ENCODE results near the gene ZNF267. TPM values are rescaled to one million over a fixed set of nuclear protein-coding genes. Genes with fewer than 3 reads are reported as not detected.
A peak's percentile ranks its signal among the peaks of the same experiment; 100 is the strongest.
"Not testable (repeated sequence)": the region's sequence is repeated elsewhere in the genome, so short reads cannot be mapped to it uniquely, and the experiment has no call there.

ZNF267 gene
- total RNA-seq, 1 donor from 2014 or later: 14.0 TPM

DNA sequence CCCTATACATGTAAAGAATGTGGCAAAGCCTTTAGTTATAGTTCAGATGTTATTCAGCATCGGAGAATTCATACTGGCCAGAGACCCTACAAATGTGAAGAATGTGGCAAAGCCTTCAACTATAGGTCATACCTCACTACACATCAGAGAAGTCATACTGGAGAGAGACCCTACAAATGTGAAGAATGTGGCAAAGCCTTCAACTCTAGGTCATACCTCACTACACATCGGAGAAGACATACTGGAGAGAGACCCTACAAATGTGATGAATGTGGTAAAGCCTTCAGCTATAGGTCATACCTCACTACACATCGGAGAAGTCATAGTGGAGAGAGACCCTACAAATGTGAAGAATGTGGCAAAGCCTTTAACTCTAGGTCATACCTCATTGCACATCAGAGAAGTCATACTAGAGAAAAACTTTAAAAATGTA is 42.5 kb downstream of the ZNF267 start:
- H3K27me3 ChIP-seq (ENCODE audit: control insufficient read depth, insufficient read depth, low read length): no peaks in the 10 kb centered on the region
- FAIRE-seq: no peak
- no peak overlapping the region for H3K4me3 ChIP-seq (ENCODE audit: low read depth, low read length)
- TF ChIP-seq, protein P1, sequence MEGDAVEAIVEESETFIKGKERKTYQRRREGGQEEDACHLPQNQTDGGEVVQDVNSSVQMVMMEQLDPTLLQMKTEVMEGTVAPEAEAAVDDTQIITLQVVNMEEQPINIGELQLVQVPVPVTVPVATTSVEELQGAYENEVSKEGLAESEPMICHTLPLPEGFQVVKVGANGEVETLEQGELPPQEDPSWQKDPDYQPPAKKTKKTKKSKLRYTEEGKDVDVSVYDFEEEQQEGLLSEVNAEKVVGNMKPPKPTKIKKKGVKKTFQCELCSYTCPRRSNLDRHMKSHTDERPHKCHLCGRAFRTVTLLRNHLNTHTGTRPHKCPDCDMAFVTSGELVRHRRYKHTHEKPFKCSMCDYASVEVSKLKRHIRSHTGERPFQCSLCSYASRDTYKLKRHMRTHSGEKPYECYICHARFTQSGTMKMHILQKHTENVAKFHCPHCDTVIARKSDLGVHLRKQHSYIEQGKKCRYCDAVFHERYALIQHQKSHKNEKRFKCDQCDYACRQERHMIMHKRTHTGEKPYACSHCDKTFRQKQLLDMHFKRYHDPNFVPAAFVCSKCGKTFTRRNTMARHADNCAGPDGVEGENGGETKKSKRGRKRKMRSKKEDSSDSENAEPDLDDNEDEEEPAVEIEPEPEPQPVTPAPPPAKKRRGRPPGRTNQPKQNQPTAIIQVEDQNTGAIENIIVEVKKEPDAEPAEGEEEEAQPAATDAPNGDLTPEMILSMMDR (IDR thresholded peaks at IDR 0.05; ENCODE audit: insufficient read depth, low read length, severe bottlenecking): no peak
- peaks cover 10% of the 10 kb centered on the region for H3K36me3 ChIP-seq (ENCODE audit: control insufficient read depth, insufficient read depth, low read length)
- no peak for DNase-seq (ENCODE audit: low read depth)

- FAIRE-seq (no peak), DNase-seq (ENCODE audit: low read depth) (no peak)
- H3K36me3 ChIP-seq (ENCODE audit: control insufficient read depth, insufficient read depth, low read length): peaks cover 3% of the 10 kb centered on the region
- no peaks in the 10 kb centered on the region for H3K27me3 ChIP-seq (ENCODE audit: control insufficient read depth, insufficient read depth, low read length)
- no peak overlapping the region for H3K4me3 ChIP-seq (ENCODE audit: low read depth, low read length)
- TF ChIP-seq, protein P1 (IDR thresholded peaks at IDR 0.05; ENCODE audit: insufficient read depth, low read length, severe bottlenecking): no peak
Measured at GRCh38 chr16:31920373-31920772, 46.8 kb downstream of the ZNF267 start.

DNA sequence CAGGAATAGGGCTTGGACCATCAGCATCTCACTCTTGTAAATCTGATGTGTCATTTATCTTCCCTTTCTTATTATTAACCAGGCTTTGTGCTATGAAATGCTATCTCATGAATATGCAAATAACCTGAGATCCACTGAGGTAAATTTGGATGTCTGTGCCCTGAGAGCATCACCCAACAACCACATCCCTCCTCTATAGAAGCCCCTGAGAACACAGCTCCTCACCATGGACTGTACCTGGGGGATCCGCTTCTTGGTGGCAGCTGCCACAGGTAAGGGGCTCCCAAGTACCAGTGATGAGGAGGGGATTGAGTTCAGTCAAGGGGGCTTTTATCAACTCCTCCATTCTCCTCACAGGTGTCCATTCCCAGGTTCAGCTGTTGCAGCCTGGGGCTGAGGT is 78.2 kb downstream of the ZNF267 start:
- not testable (repeated sequence) for H3K27me3 ChIP-seq (ENCODE audit: control insufficient read depth, insufficient read depth, low read length); H3K4me3 ChIP-seq (ENCODE audit: low read depth, low read length); FAIRE-seq; DNase-seq (ENCODE audit: low read depth); H3K36me3 ChIP-seq (ENCODE audit: control insufficient read depth, insufficient read depth, low read length)

GRCh38 chr16:31952206-31952605 is 78.6 kb downstream of the ZNF267 start:
- not testable (repeated sequence) for H3K4me3 ChIP-seq (ENCODE audit: low read depth, low read length); H3K36me3 ChIP-seq (ENCODE audit: control insufficient read depth, insufficient read depth, low read length); DNase-seq (ENCODE audit: low read depth); H3K27me3 ChIP-seq (ENCODE audit: control insufficient read depth, insufficient read depth, low read length)
- peak; percentile 47 for FAIRE-seq

- not testable (repeated sequence) for H3K36me3 ChIP-seq (ENCODE audit: control insufficient read depth, insufficient read depth, low read length); DNase-seq (ENCODE audit: low read depth); H3K4me3 ChIP-seq (ENCODE audit: low read depth, low read length); FAIRE-seq; H3K27me3 ChIP-seq (ENCODE audit: control insufficient read depth, insufficient read depth, low read length)
Measured at GRCh38 chr16:31956221-31956620, 82.6 kb downstream of the ZNF267 start.

- not testable (repeated sequence) for H3K27me3 ChIP-seq (ENCODE audit: control insufficient read depth, insufficient read depth, low read length); H3K36me3 ChIP-seq (ENCODE audit: control insufficient read depth, insufficient read depth, low read length); DNase-seq (ENCODE audit: low read depth); FAIRE-seq; H3K4me3 ChIP-seq (ENCODE audit: low read depth, low read length)
Measured at GRCh38 chr16:31960186-31960910, 86.7 kb downstream of the ZNF267 start.

Data from bronchial epithelial cell (primary cell).